ENCODE data around the gene ZNF17.
A peak's percentile ranks its signal among the peaks of the same experiment; 100 is the strongest.

Gene ZNF17

DNA sequence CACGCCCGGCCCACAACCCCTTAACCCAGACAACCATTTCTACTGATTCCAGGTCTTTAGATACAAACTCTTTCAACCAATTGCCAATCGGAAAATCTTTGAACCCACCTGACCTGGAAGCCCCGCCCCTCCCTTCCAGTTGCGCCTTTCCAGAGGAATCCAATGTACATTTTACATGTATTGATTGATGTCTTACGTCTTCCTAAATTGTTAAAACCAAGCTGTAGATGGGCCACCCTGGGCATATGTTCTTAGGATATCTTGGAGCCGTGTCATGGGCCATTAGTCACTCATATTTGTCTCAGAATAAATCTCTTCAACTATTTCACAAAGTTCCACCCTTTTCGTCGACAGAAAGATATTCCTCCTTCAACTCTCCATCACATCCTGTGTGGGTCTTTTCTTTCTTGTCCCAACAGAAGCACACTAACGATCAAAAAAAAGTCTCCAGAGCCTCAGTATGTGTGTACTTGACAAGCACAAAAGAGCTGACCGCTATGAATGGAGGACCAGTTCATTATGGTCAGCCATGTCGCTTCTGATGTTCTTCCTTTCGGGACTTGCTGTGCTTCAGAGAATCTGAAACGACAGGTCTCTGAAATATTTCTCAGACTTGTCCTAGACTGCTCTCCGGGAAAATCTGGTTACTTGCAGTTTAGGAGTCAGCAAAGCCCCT is 23.6 kb downstream of the ZNF17 start:
- peak; percentile 6 for DNase-seq

DNA sequence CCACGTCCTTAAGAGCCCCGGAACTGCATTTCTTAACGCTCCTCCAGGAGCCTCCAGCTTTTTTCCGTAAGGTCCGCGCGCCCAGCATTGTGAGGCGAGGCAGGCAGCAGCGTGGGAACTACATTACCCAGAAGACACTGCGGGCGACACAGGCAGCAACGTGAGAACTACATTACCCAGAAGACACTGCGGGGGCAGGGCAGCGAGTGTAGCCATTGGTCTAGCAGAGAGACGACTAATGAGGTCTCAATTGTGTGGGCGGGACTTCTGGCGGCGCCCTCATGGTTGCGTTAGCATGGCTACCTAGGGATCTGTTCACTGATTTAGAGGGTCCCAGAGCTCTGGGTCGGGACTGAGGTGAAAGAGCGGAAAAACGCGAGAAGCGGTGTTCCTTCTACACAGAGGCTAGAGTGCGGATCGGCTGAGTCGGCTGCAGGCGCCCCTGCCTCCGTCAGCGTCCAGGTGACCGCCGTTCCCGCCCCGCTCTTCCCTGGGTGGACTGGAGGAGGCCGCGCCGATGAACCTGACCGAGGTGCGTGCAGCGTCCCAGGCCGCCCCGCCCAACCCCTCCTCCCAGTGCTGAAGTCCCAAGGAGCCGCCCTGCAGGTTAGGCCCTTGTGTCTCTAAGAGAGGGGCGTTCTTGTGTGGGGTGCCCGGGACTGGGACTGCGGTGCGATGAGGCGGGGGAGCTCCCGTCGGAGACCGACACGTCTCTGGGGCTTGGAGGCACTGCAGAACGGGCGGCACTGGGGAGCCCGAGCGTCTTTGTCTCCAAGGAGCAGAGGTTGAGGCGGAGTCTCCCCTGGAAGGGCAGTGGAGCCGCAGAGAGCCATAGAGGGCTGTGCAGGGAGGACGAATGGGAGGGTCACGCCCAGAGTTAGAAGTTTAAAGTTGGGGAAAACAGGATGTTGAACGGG is 24.4 kb downstream of the ZNF17 start, which contains the start of gene ZNF749:
ZNF749 (plus strand) TSS at position 264 of the 917 bp plus-strand sequence; CDS start at position 518, 254 bp downstream.
- peak; percentile 98 for DNase-seq

DNA sequence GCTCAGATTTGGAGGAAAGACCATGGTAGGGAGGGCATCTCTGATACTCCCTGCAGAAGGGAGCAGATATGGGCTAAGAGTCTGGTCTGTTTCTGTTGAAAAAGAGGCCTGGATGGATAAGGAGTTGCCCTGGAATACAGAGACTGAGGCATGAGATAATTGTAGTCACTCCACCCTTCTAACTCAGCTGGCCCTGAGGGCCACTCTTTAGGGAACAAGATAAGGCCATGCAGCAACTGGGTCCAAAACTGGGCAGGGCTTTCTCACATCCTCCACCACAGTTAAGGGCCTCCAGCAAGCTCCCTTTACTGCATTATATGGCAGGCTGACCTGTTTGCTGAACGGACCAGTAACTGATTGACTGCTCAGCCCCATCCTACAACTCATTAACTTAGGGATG is 25.5 kb downstream of the ZNF17 start:
- no peak for DNase-seq

DNA sequence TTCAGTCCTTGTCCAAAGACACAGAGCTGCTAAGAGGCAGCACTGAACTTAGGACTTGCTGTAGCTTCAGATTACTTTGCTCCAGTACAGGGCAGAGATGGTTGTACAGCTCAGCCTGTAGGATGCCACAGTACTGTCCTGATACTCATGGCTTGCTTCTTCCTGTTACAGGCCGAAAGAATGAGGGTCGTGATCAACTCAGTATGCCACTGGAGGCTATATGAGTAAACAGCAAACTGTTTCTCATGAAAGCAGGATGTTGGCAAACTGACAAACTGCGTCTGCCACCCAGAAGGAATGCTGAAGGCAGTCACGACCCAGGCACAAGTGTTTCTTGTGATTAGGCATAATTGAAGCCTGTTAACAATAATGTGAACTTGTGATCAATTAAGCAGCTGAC is 27.0 kb downstream of the ZNF17 start:
- no peak for DNase-seq

DNA sequence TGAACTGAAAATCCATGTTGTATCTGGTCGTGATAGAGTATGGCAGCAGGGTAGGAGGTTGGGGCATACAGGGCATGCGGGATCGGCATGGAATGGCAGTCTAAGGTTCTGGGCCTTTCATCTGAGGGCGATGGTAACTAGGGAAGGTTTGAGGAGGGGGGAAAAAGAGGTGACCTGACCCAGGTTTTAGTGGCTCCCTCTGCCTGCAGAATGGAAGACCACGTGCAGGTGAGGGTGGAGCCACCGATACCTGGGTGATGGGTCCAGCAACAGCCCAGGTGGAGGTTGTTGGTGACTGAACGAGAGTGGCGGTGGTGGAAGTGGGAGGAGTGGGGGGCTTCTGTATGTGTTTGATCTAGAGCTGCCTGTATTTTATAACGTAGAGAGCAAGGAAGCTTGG is 28.0 kb downstream of the ZNF17 start:
- no peak for DNase-seq

DNA sequence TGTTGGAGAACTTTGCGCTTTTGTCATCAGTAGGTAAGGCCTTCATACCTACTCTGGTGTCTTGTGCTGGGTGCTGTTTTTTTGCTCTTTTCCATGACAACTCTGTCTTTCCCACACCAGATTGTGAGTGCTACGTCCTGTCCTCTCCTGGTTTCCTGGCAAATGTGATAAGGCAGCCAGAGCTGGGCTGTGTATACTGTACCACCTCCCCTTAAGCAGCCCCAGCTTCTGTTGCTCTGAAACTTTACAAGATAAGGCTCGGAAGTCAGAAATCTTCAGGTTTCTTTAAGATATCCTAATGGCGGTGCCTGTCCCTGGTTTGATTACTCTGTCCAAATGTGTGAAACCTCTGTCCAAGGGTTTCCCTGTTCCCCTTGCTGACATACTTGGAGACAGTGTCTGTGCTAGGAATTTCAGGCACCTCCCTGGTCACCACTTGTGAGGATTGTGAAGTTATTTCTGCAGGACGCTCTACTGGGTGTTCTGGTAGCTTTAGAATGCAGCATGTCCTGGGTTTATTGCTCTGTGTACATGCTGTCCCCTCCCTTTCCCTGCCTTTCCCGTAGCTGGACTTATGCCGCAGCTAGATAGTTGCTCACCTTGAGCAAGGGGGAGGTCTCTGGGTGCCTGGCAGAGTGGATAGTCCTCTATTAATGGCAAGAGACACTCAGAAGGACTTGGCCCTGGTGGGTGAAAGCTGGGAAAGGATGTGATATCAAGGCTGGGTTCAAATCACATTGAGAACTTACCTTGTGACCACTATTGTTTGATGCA is 31.2 kb downstream of the ZNF17 start:
- DNase-seq, result no peak

DNA sequence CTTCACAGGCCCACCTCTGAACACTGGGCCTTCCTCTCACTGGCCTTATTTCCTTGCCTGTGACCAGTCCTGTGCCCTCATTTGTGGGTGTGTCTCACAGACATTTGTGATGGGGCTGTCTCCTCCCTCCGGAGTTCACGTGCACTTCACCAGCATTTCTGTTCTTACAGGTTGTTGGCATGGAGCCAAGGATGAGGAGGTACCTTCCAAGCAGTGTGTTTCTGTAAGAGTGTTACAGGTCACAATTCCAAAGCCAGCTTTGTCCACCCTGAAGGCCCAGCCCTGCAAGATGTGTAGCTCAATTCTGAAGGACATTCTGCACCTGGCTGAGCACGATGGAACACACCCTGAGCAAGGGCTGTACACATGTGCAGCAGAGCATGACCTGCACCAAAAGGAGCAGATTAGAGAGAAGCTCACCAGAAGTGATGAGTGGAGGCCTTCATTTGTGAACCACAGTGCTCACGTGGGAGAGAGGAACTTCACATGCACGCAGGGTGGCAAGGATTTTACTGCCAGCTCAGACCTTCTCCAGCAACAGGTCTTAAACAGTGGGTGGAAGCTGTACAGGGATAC is 32.2 kb downstream of the ZNF17 start:
- DNase-seq, result no peak

DNA sequence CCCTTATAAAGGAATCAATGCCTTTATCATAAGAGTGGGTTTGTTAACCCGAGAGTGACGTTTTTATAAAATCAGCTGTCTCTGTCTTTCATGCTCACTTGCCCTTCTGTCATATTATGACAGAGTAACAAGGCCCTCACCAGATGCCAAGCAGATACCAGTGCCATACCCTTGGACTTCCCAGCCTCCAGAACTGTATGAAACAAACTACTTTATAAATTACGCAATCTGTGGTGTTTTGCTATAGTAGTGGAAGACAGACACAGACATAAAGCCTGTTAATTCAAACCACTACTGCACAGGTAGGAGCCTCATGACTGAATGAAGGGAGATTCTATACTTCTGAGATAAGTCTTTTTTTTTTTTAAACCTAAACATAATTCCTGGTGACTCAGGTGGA is 41.3 kb downstream of the ZNF17 start:
- no peak for DNase-seq

DNA sequence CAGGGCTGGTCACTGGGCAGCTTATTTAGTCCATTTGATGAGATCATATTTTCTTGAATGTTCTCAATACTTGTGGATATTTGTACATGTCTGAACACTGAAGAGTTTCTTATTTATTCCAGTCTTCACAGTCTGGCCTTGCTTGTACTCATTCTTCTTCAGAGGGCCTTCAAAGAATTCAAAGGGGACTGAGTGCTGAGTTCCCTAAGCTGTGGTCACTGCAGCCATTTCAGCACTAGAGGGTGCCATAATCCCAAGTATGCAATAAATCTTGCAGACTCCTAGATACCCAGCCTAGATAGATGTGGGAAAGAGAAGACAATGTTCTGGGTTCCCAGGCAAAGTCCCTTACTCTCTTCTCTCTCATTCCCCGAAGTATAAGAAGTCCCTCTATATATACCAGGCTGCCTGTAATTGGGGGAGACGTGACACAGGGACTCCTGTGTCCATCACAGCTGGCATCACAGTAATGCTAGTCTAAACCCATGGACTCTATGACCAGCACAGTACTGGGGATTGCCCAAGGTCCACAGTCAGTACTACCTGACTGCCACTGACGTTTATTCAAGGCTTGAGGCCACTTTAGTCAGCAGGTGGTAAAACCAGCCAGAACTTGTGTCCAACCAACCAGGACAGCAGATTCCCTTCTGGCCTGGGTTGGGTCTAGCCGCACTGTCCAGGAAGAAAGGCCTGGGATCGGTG is 54.9 kb downstream of the ZNF17 start:
- DNase-seq, result no peak

DNA sequence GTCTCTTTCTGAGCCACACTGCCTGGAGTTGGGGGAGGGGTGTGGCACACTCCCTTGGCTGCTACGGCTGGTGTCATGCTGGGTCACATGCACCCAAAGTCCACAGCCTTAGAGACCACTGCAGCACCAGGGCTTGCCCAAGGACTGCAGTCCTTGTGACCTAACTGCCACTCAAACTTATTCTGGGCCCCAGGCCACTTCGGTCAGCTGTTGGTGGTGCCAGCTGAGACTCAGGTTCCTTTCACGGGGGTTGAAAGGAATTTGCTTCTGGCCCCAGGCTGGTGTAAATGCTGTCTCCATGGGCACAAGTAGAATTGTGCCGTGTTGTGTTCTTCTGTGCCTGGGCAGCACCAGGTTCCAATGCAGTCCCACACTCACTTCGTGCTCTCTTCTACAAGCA is 55.5 kb downstream of the ZNF17 start:
- DNase-seq, result no peak

All from fibroblast of skin of right quadriceps (primary cell).